Smooth muscle cell (in vitro differentiated cells): ENCODE measurements around the gene C1S. TPM values are rescaled to one million over a fixed set of nuclear protein-coding genes. Genes with fewer than 3 reads are reported as not detected.

Source experiments
- DNase-seq: peaks from one replicate; lab custom pipeline; 2025; ENCODE audit not compliant: unreplicated experiment; lab: John Stamatoyannopoulos, UW
- H2AFZ ChIP-seq: fragments of 200-600 bp; sonication (generic); 2 replicates; pipeline ENCODE4 v1.6.0; 2016; ENCODE audit warnings: antibody characterized with exemption, low read depth, mild to moderate bottlenecking
- H3F3A ChIP-seq: fragments of 200-600 bp; sonication (generic); 2 replicates; pipeline ENCODE4 v1.6.0; 2017; ENCODE audit warnings: antibody characterized with exemption, low read depth
- H3K27ac ChIP-seq: fragments of 200-600 bp; sonication (generic); 2 replicates; pipeline ENCODE4 v1.5.1; 2016; ENCODE audit warnings: low read depth, mild to moderate bottlenecking
- H3K27me3 ChIP-seq: fragments of 200-600 bp; sonication (generic); 2 replicates; pipeline ENCODE4 v1.6.1; 2016; ENCODE audit warnings: low read depth, mild to moderate bottlenecking
- H3K36me3 ChIP-seq: fragments of 200-600 bp; sonication (generic); 2 replicates; pipeline ENCODE4 v1.5.1; 2016; ENCODE audit warnings: low read depth
- H3K4me1 ChIP-seq: fragments of 200-600 bp; sonication (generic); 2 replicates; pipeline ENCODE4 v1.5.1; 2016; ENCODE audit warnings: low read depth
- H3K4me2 ChIP-seq: fragments of 200-600 bp; sonication (generic); 2 replicates; pipeline ENCODE4 v1.6.0; 2016; ENCODE audit warnings: mild to moderate bottlenecking
- H3K4me3 ChIP-seq: fragments of 200-600 bp; sonication (generic); 2 replicates; pipeline ENCODE4 v1.5.1; 2016; ENCODE audit warnings: mild to moderate bottlenecking
- H3K79me2 ChIP-seq: fragments of 200-600 bp; sonication (generic); 2 replicates; pipeline ENCODE4 v1.6.0; 2016; ENCODE audit warnings: low read depth, mild to moderate bottlenecking
- H3K9ac ChIP-seq: fragments of 200-600 bp; sonication (generic); 2 replicates; pipeline ENCODE4 v1.6.0; 2016; ENCODE audit warnings: low read depth
- H3K9me3 ChIP-seq: fragments of 200-600 bp; sonication (generic); replicated peaks from 2 replicates; pipeline ENCODE4 v1.5.1; 2016; ENCODE audit warnings: low read depth
- H4K20me1 ChIP-seq: fragments of 200-600 bp; sonication (generic); 2 replicates; pipeline ENCODE4 v1.6.0; 2016; ENCODE audit warnings: low read depth
- WGBS: methylation state at CpG from one replicate; pipeline ENCODE4 v1.1.7; 2016; ENCODE audit warnings: low lambda C conversion rate; 5-methylcytosine and 5-hydroxymethylcytosine counted together
- polyA plus RNA-seq: library from polyadenylated mRNA; unstranded; fragments of >200 nt; fragmentation: Nextera tagmentation; extraction: Ambion mirVana; gene quantifications from 2 replicates; pipeline ENCODE4 v1.2.1, GENCODE V29; 2016
- small RNA-seq: library from RNA; depleted of rRNA; stranded (forward); fragments of <200 nt; gene quantifications from one replicate; pipeline ENCODE3, GENCODE V24; 2014
- total RNA-seq: library from RNA; depleted of rRNA; stranded (reverse); fragments of >200 nt; gene quantifications from 2 replicates; pipeline ENCODE4 v1.2.3, GENCODE V29; 2014
- TF ChIP-seq, protein P1 (sequence below): fragments of 200-600 bp; sonication (generic); IDR thresholded peaks from 2 replicates; pipeline ENCODE4 v1.5.1; 2017; ENCODE audit warnings: borderline replicate concordance, mild to moderate bottlenecking, antibody characterized with exemption; ENCODE audit not compliant: insufficient read depth, poor library complexity, severe bottlenecking

The C1S gene
- total and polyA plus RNA-seq, 2 experiments from 2014 or later, result 38.5 to 69.2 TPM

GRCh38 chr12:7117670-7118069 lies 57.2 kb downstream of the C1S start:
- DNase-seq, result no peak
- no peak overlapping the region for H3K4me3 ChIP-seq
- no peaks in the 10 kb centered on the region for H3F3A ChIP-seq
- H3K4me2 ChIP-seq, result no peak overlapping the region
- TF ChIP-seq, protein P1, sequence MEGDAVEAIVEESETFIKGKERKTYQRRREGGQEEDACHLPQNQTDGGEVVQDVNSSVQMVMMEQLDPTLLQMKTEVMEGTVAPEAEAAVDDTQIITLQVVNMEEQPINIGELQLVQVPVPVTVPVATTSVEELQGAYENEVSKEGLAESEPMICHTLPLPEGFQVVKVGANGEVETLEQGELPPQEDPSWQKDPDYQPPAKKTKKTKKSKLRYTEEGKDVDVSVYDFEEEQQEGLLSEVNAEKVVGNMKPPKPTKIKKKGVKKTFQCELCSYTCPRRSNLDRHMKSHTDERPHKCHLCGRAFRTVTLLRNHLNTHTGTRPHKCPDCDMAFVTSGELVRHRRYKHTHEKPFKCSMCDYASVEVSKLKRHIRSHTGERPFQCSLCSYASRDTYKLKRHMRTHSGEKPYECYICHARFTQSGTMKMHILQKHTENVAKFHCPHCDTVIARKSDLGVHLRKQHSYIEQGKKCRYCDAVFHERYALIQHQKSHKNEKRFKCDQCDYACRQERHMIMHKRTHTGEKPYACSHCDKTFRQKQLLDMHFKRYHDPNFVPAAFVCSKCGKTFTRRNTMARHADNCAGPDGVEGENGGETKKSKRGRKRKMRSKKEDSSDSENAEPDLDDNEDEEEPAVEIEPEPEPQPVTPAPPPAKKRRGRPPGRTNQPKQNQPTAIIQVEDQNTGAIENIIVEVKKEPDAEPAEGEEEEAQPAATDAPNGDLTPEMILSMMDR, result no peak
- no peak overlapping the region for H3K9ac ChIP-seq
- no peaks in the 10 kb centered on the region for H3K4me1 ChIP-seq
- no peaks in the 10 kb centered on the region for H3K36me3 ChIP-seq
- H3K27me3 ChIP-seq, result no peaks in the 10 kb centered on the region
- no peaks in the 10 kb centered on the region for H3K9me3 ChIP-seq
- no peaks in the 10 kb centered on the region for H3K79me2 ChIP-seq
- no peak overlapping the region for H3K27ac ChIP-seq
- peaks cover 7% of the 10 kb centered on the region for H4K20me1 ChIP-seq
- 89% methylated on average over 3 of the region's 3 CpGs for WGBS
- no peak overlapping the region for H2AFZ ChIP-seq

DNA sequence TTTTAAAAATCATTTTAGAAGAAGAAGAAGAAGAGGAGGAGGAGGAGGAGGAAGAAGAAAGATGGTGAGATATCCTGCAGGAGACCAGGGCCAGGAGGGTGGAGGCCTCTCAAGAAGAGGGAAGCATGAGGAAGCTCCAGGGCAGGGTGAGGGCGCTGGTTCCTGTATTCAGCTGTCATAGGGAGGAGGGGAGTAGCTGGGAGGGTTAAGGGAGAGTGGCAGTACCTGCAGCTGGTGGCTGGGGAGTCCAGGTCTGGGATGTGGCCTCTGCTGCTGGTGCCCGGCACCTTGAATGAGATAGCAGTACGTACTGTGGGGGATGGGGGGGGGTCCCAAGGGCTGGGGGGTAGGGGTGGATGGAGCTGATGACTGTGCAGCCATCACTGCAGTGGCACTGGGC lies 58.4 kb downstream of the C1S start:
- TF ChIP-seq, protein P1, result no peak
- H3K27ac ChIP-seq, result no peak overlapping the region
- 98% methylated on average over 3 of the region's 3 CpGs for WGBS

GRCh38 chr12:7120166-7120565 lies 59.6 kb downstream of the C1S start:
- no peak overlapping the region for H2AFZ ChIP-seq
- no peak overlapping the region for H3K4me3 ChIP-seq
- no peaks in the 10 kb centered on the region for H4K20me1 ChIP-seq
- no peak for DNase-seq
- no peaks in the 10 kb centered on the region for H3K9me3 ChIP-seq
- no peaks in the 10 kb centered on the region for H3K27me3 ChIP-seq
- H3K27ac ChIP-seq, result no peak overlapping the region
- no peak overlapping the region for H3K9ac ChIP-seq
- no peaks in the 10 kb centered on the region for H3F3A ChIP-seq
- no peak overlapping the region for H3K4me2 ChIP-seq
- 85% methylated on average over 5 of the region's 5 CpGs for WGBS
- TF ChIP-seq, protein P1, result no peak
- no peaks in the 10 kb centered on the region for H3K36me3 ChIP-seq
- H3K4me1 ChIP-seq, result no peaks in the 10 kb centered on the region
- no peaks in the 10 kb centered on the region for H3K79me2 ChIP-seq

More for the DNA sequence above, 58.4 kb downstream of the C1S start:
- H3K79me2 ChIP-seq, result no peaks in the 10 kb centered on the region
- no peaks in the 10 kb centered on the region for H3K4me1 ChIP-seq
- no peak overlapping the region for H3K4me2 ChIP-seq
- no peak overlapping the region for H3K4me3 ChIP-seq
- peaks cover 2% of the 10 kb centered on the region for H4K20me1 ChIP-seq
- no peaks in the 10 kb centered on the region for H3K9me3 ChIP-seq
- no peak for DNase-seq
- H3K27me3 ChIP-seq, result no peaks in the 10 kb centered on the region
- H2AFZ ChIP-seq, result no peak overlapping the region
- H3K9ac ChIP-seq, result no peak overlapping the region
- H3K36me3 ChIP-seq, result no peaks in the 10 kb centered on the region
- H3F3A ChIP-seq, result no peaks in the 10 kb centered on the region

Small RNAs within 50 kb of the gene (small RNA-seq; reads per million reads assigned to genes)
- gene AC006512.1, result not detected
- gene RNU6-485P, result not detected

Other genes starting within 250 kb of the C1S start
- gene GPR162, start 238.9 kb upstream of the C1S start, total RNA-seq, result 0.76 and 2.9 TPM in 2 replicates
- gene GPR162, start 238.9 kb upstream of the C1S start, polyA plus RNA-seq, result 2.1 and 3.0 TPM in 2 replicates
- gene P3H3, start 232.3 kb upstream of the C1S start, total RNA-seq, result 36.7 and 42.8 TPM in 2 replicates
- gene P3H3, start 232.3 kb upstream of the C1S start, polyA plus RNA-seq, result 106 and 108 TPM in 2 replicates
- 4.0 and 6.2 TPM in 2 replicates for gene GNB3, start 219.8 kb upstream of the C1S start, total RNA-seq
- gene GNB3, start 219.8 kb upstream of the C1S start, polyA plus RNA-seq, result 4.8 and 6.3 TPM in 2 replicates
- gene CDCA3, start 209.4 kb upstream of the C1S start, total RNA-seq, result 5.3 and 7.4 TPM in 2 replicates
- 9.4 and 10.6 TPM in 2 replicates for gene CDCA3, start 209.4 kb upstream of the C1S start, polyA plus RNA-seq
- gene USP5, start 208.6 kb upstream of the C1S start, total RNA-seq, result 51.3 and 52.5 TPM in 2 replicates
- gene USP5, start 208.6 kb upstream of the C1S start, polyA plus RNA-seq, result 63.1 and 64.9 TPM in 2 replicates
- gene TPI1, start 193.2 kb upstream of the C1S start, total RNA-seq, result 1,112 and 1,199 TPM in 2 replicates
- gene TPI1, start 193.2 kb upstream of the C1S start, polyA plus RNA-seq, result 2,097 and 2,100 TPM in 2 replicates
- gene SPSB2, start 187.4 kb upstream of the C1S start, total RNA-seq, result 2.3 and 2.5 TPM in 2 replicates
- gene SPSB2, start 187.4 kb upstream of the C1S start, polyA plus RNA-seq, result 5.9 and 7.9 TPM in 2 replicates
- gene LRRC23, start 155.9 kb upstream of the C1S start, total RNA-seq, result 14.2 and 19.9 TPM in 2 replicates
- gene LRRC23, start 155.9 kb upstream of the C1S start, polyA plus RNA-seq, result 13.7 and 19.5 TPM in 2 replicates
- gene ENO2, start 146.1 kb upstream of the C1S start, total RNA-seq, result 52.5 and 58.8 TPM in 2 replicates
- 105 and 127 TPM in 2 replicates for gene ENO2, start 146.1 kb upstream of the C1S start, polyA plus RNA-seq
- 9.9 and 30.4 TPM in 2 replicates for gene ATN1, start 132.8 kb upstream of the C1S start, total RNA-seq
- gene ATN1, start 132.8 kb upstream of the C1S start, polyA plus RNA-seq, result 28.8 and 36.1 TPM in 2 replicates
- not detected in 2 replicates for gene RNU7-1, start 116.9 kb upstream of the C1S start, total RNA-seq
- gene RNU7-1, start 116.9 kb upstream of the C1S start, polyA plus RNA-seq, result not detected in 2 replicates
- gene C12orf57, start 116.7 kb upstream of the C1S start, total RNA-seq, result 433 and 494 TPM in 2 replicates
- 360 and 397 TPM in 2 replicates for gene C12orf57, start 116.7 kb upstream of the C1S start, polyA plus RNA-seq
- 4.3 and 5.5 TPM in 2 replicates for gene PTPN6, start 109.4 kb upstream of the C1S start, total RNA-seq
- gene PTPN6, start 109.4 kb upstream of the C1S start, polyA plus RNA-seq, result 2.8 and 8.7 TPM in 2 replicates
- 148 and 162 TPM in 2 replicates for gene PHB2, start 90.1 kb upstream of the C1S start, total RNA-seq
- 139 and 155 TPM in 2 replicates for gene PHB2, start 90.1 kb upstream of the C1S start, polyA plus RNA-seq
- 21.9 and 26.5 TPM in 2 replicates for gene EMG1, start 89.8 kb upstream of the C1S start, total RNA-seq
- 54.4 and 62.0 TPM in 2 replicates for gene EMG1, start 89.8 kb upstream of the C1S start, polyA plus RNA-seq
- gene LPCAT3, start 42.2 kb upstream of the C1S start, total RNA-seq, result 16.9 and 28.3 TPM in 2 replicates
- gene LPCAT3, start 42.2 kb upstream of the C1S start, polyA plus RNA-seq, result 34.3 and 35.9 TPM in 2 replicates
- gene C1R, start 31.7 kb downstream of the C1S start, total RNA-seq, result 51.2 and 58.9 TPM in 2 replicates
- gene C1R, start 31.7 kb downstream of the C1S start, polyA plus RNA-seq, result 78.7 and 83.8 TPM in 2 replicates
- gene C1RL, start 48.5 kb downstream of the C1S start, total RNA-seq, result 18.5 and 21.1 TPM in 2 replicates
- gene C1RL, start 48.5 kb downstream of the C1S start, polyA plus RNA-seq, result 8.7 and 9.8 TPM in 2 replicates
- not detected in 2 replicates for gene RBP5, start 68.2 kb downstream of the C1S start, total RNA-seq
- gene RBP5, start 68.2 kb downstream of the C1S start, polyA plus RNA-seq, result 0.21 and 2.3 TPM in 2 replicates
- gene CLSTN3, start 69.7 kb downstream of the C1S start, total RNA-seq, result 26.5 and 51.0 TPM in 2 replicates
- 12.4 and 25.4 TPM in 2 replicates for gene CLSTN3, start 69.7 kb downstream of the C1S start, polyA plus RNA-seq
- 6.6 and 13.2 TPM in 2 replicates for gene PEX5, start 129.0 kb downstream of the C1S start, total RNA-seq
- 8.3 and 8.9 TPM in 2 replicates for gene PEX5, start 129.0 kb downstream of the C1S start, polyA plus RNA-seq
- gene ACSM4, start 243.4 kb downstream of the C1S start, total RNA-seq, result not detected in 2 replicates
- not detected in 2 replicates for gene ACSM4, start 243.4 kb downstream of the C1S start, polyA plus RNA-seq